Heart right ventricle (tissue), 16 donors: Measurements from ENCODE around the gene SMCO4. TPM values are rescaled to one million over a fixed set of nuclear protein-coding genes. Genes with fewer than 3 reads are reported as not detected.
"Not testable (repeated sequence)": the region's sequence is repeated elsewhere in the genome, so short reads cannot be mapped to it uniquely, and the experiment has no call there.

ENCODE experiments used
- ATAC-seq, 8 donors: fragments of 200-7000 bp; cut with Tn5 transposase; one replicate each; pipeline ENCODE4 v1.9.1; 2020; ENCODE audit warnings: mild to moderate bottlenecking in 8 of 8, moderate library complexity in 8 of 8, moderate number of reproducible peaks in 1 of 8
- DNase-seq, 2 donors: peaks; one replicate each; pipeline ENCODE4 v3.0.0-alpha.2; 2020
- H3K27ac ChIP-seq, 10 donors: fragments of 200-600 bp; sonication (generic) in 2 of 10; one replicate each; pipeline versions ENCODE4 v1.5.0 to v1.8.0; 2020 to 2022; ENCODE audit warnings: mild to moderate bottlenecking in 3 of 10
- H3K27me3 ChIP-seq, 7 donors: fragments of 200-600 bp; one replicate each; pipeline ENCODE4 v1.8.0; 2021 to 2022; ENCODE audit warnings: mild to moderate bottlenecking in 2 of 7
- H3K36me3 ChIP-seq, 9 donors: fragments of 200-600 bp; sonication (generic) in 1 of 9; one replicate each; pipeline versions ENCODE4 v1.5.0 to v1.8.0; 2020 to 2022; ENCODE audit warnings: mild to moderate bottlenecking in 2 of 9
- H3K4me1 ChIP-seq, 9 donors: fragments of 200-600 bp; sonication (generic) in 1 of 9; one replicate each; pipeline versions ENCODE4 v1.5.0 to v1.8.0; 2020 to 2022; ENCODE audit warnings: mild to moderate bottlenecking in 4 of 9
- H3K4me3 ChIP-seq, 10 donors: fragments of 200-600 bp; sonication (generic) in 2 of 10; one replicate each; pipeline versions ENCODE4 v1.5.0 to v1.8.0; 2020 to 2022; ENCODE audit warnings: mild to moderate bottlenecking in 7 of 10, moderate library complexity in 2 of 10
- H3K9me3 ChIP-seq, 11 donors: fragments of 200-600 bp in 10 of 11; sonication (generic) in 2 of 11; one replicate each; pipeline versions ENCODE4 v1.5.0 to v1.8.0; 2013 to 2022; ENCODE audit warnings: mild to moderate bottlenecking in 2 of 11, control low read depth in 1 of 11, moderate library complexity in 1 of 11
- WGBS, 2 donors: extraction: QIAGEN DNeasy Blood & Tissue Kit; methylation state at CpG; one replicate each; pipeline ENCODE4 v1.1.7; 2013; ENCODE audit warnings: inconsistent platforms in 1 of 2; 5-methylcytosine and 5-hydroxymethylcytosine counted together
- intact Hi-C, 10 donors: fragments of 100-400 bp; cut with DNase I; formaldehyde crosslinking; loops; one replicate each; pipeline versions ENCODE4 v1.11.1 to v1.14.2; 2022
- polyA plus RNA-seq, 2 donors: library from polyadenylated mRNA; stranded (reverse); fragments of 200-250 nt; gene quantifications; one replicate each; pipeline ENCODE4 v1.2.3, GENCODE V29; 2013
- total RNA-seq, 10 donors: library from RNA; stranded (reverse); fragmentation: NEBNext Ultra II Directional in 3 of 10; extraction: Animal tissue kit (Norgen Biotek cat#: 25700) in 3 of 10; gene quantifications; one replicate each; pipeline versions ENCODE4 v1.2.1 to v1.2.4, GENCODE V29; 2021 to 2023
- TF ChIP-seq, protein P1 (sequence below), 9 donors: fragments of 200-600 bp; sonication (generic) in 2 of 9; IDR thresholded peaks; one replicate each; pipeline versions ENCODE4 v1.5.0 to v1.8.0; 2021 to 2022; ENCODE audit warnings: antibody characterized with exemption in 9 of 9, mild to moderate bottlenecking in 5 of 9, moderate library complexity in 1 of 9
- donor health status: Arrhythmogenic right ventricular cardiomyopathy.
- donor health status: ischemic (EF 13 %, LVEDD 7.1; RV severe dilation, severe dysfunction).
- donor health status: healthy with polysubstance abuse.
- donor health status: DM: no; HTN: yes; CAD: no.
- donor health status: DM: no; HTN: no; CAD: no.
- donor health status: ischemic (EF 25% LVEDD 6.9; RV normal size, moderate dysfunction).
- donor health status: ischemic (EF 25% LVEDD 5.7; RV mildly dilated, moderate dysfunction).
- donor health status: healthy.
- donor health status: DM: yes; HTN: yes; CAD: no.
- donor health status: Ischemic cardiomyopathy.
- donor health status: ischemic (EF 35%, LVEDD 5.7; RV mildly dilated, moderate dysfunction).
- donor health status: nonischemic (EF 11% LVEDD 7.7; RV severe dilation, severe dysfunction).
- donor health status: DM: yes; HTN: yes; CAD: no.
- donor health status: PGD.
- donor health status: ischemic (EF 29% LVEDD 5.4; RV normal size, mild dysfunction).
- donor health status: nonischemic (EF 23%, LVEDD 6.1; RV moderate dilation, normal function).

The SMCO4 gene
- total and polyA plus RNA-seq, 12 donors = 23.1 to 85.5 (median 44.8) TPM

DNA sequence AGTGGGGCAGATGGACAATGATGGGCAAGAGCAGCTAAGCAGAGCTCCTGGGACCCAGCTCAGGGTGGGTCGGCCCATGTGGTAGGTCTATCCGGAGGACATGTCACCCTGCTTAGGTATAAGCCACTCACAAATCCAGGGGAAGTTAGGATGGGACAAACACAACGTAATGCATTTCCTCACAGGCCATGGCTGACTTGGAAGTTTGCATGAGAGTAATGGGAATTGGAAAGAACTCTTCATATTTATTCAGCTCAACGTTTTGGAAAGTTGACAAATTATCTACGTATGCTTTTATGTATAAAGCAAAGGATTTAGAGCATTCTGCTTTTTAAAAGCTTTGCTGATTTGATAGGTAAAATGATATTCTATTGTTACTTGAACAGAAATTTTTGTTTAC lies 74.9 kb downstream of the SMCO4 start:
- H3K4me1 ChIP-seq = no peaks in the 10 kb centered on the region
- H3K27me3 ChIP-seq = no peaks in the 10 kb centered on the region
- no peak for ATAC-seq
- peaks cover 0 to 6% (median 0%) of the 10 kb centered on the region in 11 donors for H3K9me3 ChIP-seq
- 67 to 69% methylated on average over 5 of the region's 5 CpGs for WGBS, 2 donors
- intact Hi-C loops = no loop called here
- H3K27ac ChIP-seq = no peak overlapping the region
- no peak for DNase-seq
- H3K36me3 ChIP-seq = no peaks in the 10 kb centered on the region
- no peak overlapping the region for H3K4me3 ChIP-seq
- TF ChIP-seq, protein P1, sequence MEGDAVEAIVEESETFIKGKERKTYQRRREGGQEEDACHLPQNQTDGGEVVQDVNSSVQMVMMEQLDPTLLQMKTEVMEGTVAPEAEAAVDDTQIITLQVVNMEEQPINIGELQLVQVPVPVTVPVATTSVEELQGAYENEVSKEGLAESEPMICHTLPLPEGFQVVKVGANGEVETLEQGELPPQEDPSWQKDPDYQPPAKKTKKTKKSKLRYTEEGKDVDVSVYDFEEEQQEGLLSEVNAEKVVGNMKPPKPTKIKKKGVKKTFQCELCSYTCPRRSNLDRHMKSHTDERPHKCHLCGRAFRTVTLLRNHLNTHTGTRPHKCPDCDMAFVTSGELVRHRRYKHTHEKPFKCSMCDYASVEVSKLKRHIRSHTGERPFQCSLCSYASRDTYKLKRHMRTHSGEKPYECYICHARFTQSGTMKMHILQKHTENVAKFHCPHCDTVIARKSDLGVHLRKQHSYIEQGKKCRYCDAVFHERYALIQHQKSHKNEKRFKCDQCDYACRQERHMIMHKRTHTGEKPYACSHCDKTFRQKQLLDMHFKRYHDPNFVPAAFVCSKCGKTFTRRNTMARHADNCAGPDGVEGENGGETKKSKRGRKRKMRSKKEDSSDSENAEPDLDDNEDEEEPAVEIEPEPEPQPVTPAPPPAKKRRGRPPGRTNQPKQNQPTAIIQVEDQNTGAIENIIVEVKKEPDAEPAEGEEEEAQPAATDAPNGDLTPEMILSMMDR (IDR thresholded peaks at IDR 0.05) = no peak

DNA sequence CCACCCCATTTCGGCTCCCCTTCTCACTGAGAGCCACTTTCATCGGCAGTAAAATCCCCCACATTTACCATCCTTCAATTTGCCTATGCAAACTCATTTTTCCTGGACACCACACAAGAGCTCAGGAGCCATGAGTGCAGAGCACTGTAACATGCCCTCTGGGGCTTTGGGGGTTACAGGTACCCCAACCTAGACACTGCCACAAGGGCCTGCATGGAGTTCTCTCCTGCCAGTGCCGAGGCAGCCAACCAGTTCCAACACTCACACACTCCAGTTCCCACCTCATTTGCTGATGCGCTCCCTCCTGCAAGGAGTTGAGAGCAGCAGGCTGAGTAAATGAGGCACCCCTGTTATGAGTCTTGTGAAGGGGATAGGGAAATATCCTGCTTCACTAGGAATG lies 76.1 kb downstream of the SMCO4 start:
- DNase-seq (no peak), ATAC-seq (no peak)
- 94 to 95% methylated on average over 4 of the region's 4 CpGs for WGBS, 2 donors
- intact Hi-C loops = no loop called here
- Histone ChIP-seq H3K4me1 (no peaks in the 10 kb centered on the region), H3K27me3 (no peaks in the 10 kb centered on the region), H3K27ac (no peak overlapping the region), H3K36me3 (no peaks in the 10 kb centered on the region), H3K4me3 (no peak overlapping the region), H3K9me3 (peaks cover 0 to 12% (median 0%) of the 10 kb centered on the region in 11 donors)
- TF ChIP-seq, protein P1 (IDR thresholded peaks at IDR 0.05) = no peak

DNA sequence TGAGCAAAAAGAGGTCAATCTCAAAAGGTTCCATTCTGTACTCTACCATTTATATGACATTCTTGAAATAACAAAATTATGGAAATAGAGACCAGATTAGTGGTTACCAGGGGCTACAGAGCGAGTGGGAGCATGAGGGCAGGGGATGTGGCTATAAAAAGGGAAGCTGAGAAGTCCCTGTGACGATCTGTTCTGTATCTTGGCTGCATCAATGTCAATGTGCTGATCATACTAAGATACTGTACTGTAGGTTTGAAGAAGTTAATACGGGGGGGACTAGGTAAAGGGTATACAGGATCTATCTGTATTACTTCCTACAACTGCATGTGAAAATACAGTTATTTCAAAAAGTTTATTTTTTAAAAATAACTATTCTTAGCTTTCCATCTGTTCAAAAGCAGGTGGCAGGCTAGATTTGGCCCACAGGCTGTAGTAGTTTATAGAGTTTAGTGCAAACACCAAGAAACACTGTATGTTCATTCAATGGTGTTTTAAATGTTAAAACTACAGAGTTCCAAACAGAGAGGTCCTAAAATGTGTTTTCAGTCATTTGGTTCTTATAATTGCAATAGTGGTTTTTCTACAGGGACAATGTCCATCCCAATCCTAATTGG lies 78.2 kb downstream of the SMCO4 start:
- DNase-seq = no peak
- 59 to 60% methylated on average over 3 of the region's 3 CpGs for WGBS, 2 donors
- ATAC-seq = no peak
- no peaks in the 10 kb centered on the region for H3K4me1 ChIP-seq
- intact Hi-C loops = no loop called here
- H3K9me3 ChIP-seq = peaks cover 0 to 12% (median 0%) of the 10 kb centered on the region in 11 donors
- H3K4me3 ChIP-seq = no peak overlapping the region
- no peaks in the 10 kb centered on the region for H3K36me3 ChIP-seq
- TF ChIP-seq, protein P1 (IDR thresholded peaks at IDR 0.05) = no peak
- no peak overlapping the region for H3K27ac ChIP-seq
- H3K27me3 ChIP-seq = no peaks in the 10 kb centered on the region

DNA sequence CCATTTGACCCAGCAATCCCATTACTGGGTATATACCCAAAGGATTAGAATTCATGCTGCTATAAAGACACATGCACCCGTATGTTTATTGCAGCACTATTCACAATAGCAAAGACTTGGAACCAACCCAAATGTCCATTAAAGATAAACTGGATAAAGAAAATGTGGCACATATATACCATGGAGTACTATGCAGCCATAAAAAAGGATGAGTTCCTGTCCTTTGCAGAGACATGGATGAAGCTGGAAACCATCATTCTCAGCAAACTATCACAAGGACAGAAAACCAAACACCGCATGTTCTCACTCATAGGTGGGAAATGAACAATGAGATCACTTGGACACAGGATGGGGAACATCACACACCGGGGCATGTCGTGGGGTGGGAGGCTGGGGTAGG lies 79.5 kb downstream of the SMCO4 start:
- H3K27ac ChIP-seq, DNase-seq, H3K4me1 ChIP-seq, H3K36me3 ChIP-seq, ATAC-seq, intact Hi-C loops, H3K27me3 ChIP-seq, H3K4me3 ChIP-seq: not testable (repeated sequence)
- 92 to 94% methylated on average over 4 of the region's 4 CpGs for WGBS, 2 donors
- peaks cover 0 to 12% (median 0%) of the 10 kb centered on the region in 11 donors for H3K9me3 ChIP-seq

DNA sequence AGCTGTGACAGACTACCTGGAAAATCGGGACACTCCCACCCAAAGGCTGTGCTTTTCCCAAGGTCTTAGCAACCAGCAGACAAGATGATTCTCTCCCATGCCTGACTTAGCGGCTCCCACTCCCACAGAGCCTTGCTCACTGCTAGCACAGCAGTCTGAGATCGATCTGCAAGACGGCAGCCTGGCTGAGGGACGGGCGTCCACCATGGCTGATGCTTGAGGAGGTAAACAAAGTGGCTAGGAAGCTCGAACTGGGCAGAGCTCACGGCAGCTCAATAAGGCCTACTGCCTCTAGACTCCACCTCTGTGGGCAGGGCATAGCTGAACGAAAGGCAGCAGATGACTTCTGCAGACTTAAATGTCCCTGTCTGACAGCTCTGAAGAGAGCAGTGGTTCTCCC lies 84.9 kb downstream of the SMCO4 start:
- Histone ChIP-seq H3K9me3 (peaks cover 0 to 6% (median 0%) of the 10 kb centered on the region in 11 donors), H3K4me1 (no peaks in the 10 kb centered on the region), H3K36me3 (no peaks in the 10 kb centered on the region), H3K27ac (no peak overlapping the region), H3K27me3 (no peaks in the 10 kb centered on the region), H3K4me3 (no peak overlapping the region)
- ATAC-seq (no peak), DNase-seq (no peak)
- intact Hi-C loops = loop anchor here in 1 of 10 donors (10.0 kb wide), 1 partner anchor 193 kb away; no protein-coding TSS in a partner anchor
- TF ChIP-seq, protein P1 (IDR thresholded peaks at IDR 0.05) = no peak
- WGBS, 2 donors = 89 to 91% methylated on average over 9 of the region's 9 CpGs
